ENCODE measurements around the gene SAFB2.

- TF ChIP-seq, protein P1, sequence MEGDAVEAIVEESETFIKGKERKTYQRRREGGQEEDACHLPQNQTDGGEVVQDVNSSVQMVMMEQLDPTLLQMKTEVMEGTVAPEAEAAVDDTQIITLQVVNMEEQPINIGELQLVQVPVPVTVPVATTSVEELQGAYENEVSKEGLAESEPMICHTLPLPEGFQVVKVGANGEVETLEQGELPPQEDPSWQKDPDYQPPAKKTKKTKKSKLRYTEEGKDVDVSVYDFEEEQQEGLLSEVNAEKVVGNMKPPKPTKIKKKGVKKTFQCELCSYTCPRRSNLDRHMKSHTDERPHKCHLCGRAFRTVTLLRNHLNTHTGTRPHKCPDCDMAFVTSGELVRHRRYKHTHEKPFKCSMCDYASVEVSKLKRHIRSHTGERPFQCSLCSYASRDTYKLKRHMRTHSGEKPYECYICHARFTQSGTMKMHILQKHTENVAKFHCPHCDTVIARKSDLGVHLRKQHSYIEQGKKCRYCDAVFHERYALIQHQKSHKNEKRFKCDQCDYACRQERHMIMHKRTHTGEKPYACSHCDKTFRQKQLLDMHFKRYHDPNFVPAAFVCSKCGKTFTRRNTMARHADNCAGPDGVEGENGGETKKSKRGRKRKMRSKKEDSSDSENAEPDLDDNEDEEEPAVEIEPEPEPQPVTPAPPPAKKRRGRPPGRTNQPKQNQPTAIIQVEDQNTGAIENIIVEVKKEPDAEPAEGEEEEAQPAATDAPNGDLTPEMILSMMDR (IDR thresholded peaks at IDR 0.05), result no peak
- TF ChIP-seq POLR2A (IDR thresholded peaks at IDR 0.05), result no peak
These were observed 15.4 kb upstream of the SAFB2 start for GRCh38 chr19:5637971-5638370.
